Aorta (tissue), 5 donors: Measurements from ENCODE around the gene AXIN1. TPM values are rescaled to one million over a fixed set of nuclear protein-coding genes. Genes with fewer than 3 reads are reported as not detected.

Experiments
- ATAC-seq: fragments of 200-7000 bp; cut with Tn5 transposase; one replicate; pipeline ENCODE4 v1.9.1; 2022; ENCODE audit warnings: moderate library complexity; ENCODE audit not compliant: low FRiP score
- DNase-seq, 2 donors: peaks; one replicate each; pipeline ENCODE4 v3.0.0-alpha.2; 2020
- H3K27ac ChIP-seq, 2 donors: one replicate each; pipeline ENCODE4 v1.5.1; 2013; ENCODE audit warnings: low read length in 2 of 2, mild to moderate bottlenecking in 2 of 2, moderate library complexity in 2 of 2, control low read depth in 1 of 2, inconsistent platforms in 1 of 2, low read depth in 1 of 2
- H3K27me3 ChIP-seq, 2 donors: one replicate each; pipeline ENCODE4 v1.6.1; 2013; ENCODE audit warnings: control low read depth in 1 of 2, low read length in 1 of 2, mild to moderate bottlenecking in 1 of 2, moderate library complexity in 1 of 2; ENCODE audit not compliant: insufficient read depth in 2 of 2, control insufficient read depth in 1 of 2
- H3K36me3 ChIP-seq, 2 donors: one replicate each; pipeline ENCODE4 v1.6.1; 2013; ENCODE audit warnings: control low read depth in 1 of 2, low read length in 1 of 2, mild to moderate bottlenecking in 1 of 2; ENCODE audit not compliant: insufficient read depth in 2 of 2, control insufficient read depth in 1 of 2
- H3K4me1 ChIP-seq, 2 donors: one replicate each; pipeline ENCODE4 v1.6.1; 2013; ENCODE audit warnings: low read length in 2 of 2, control low read depth in 1 of 2, mild to moderate bottlenecking in 1 of 2, moderate library complexity in 1 of 2; ENCODE audit not compliant: insufficient read depth in 2 of 2, control insufficient read depth in 1 of 2
- H3K4me3 ChIP-seq, 2 donors: one replicate each; pipeline ENCODE4 v1.5.1; 2013; ENCODE audit warnings: low read length in 2 of 2, control low read depth in 1 of 2, mild to moderate bottlenecking in 1 of 2
- H3K9me3 ChIP-seq: one replicate; pipeline ENCODE4 v1.6.1; 2013; ENCODE audit warnings: mild to moderate bottlenecking, low read length; ENCODE audit not compliant: control insufficient read depth
- WGBS, 2 donors: extraction: QIAGEN DNeasy Blood & Tissue Kit; methylation state at CpG; one replicate each; pipeline ENCODE4 v1.1.7; 2013; 5-methylcytosine and 5-hydroxymethylcytosine counted together
- intact Hi-C, 2 donors: fragments of 100-400 bp; cut with DNase I; formaldehyde crosslinking; loops; one replicate each; pipeline versions ENCODE4 v1.14.2 to v1.15.0; 2022
- polyA plus RNA-seq, 2 donors: library from polyadenylated mRNA; stranded (reverse); fragments of 200-250 nt; gene quantifications; one replicate each; pipeline ENCODE4 v1.2.3, GENCODE V29; 2013
- total RNA-seq, 2 donors: library from RNA; stranded (reverse); fragmentation: NEBNext Ultra II Directional; extraction: Animal tissue kit (Norgen Biotek cat#: 25700); gene quantifications; one replicate each; pipeline ENCODE4 v1.2.1, GENCODE V29; 2021
- donor health status: healthy with polysubstance abuse.
- donor health status: Bipolar disorder and iron deficiency.
- donor health status: DM: no; HTN: no; CAD: no.
- donor health status: DM: no; HTN: no; CAD: no.
- donor health status: DM: yes; HTN: yes; CAD: no.

AXIN1 gene
- total and polyA plus RNA-seq, 4 donors = 9.1 to 19.8 (median 15.6) TPM

GRCh38 chr16:281660-282255 lies 70.8 kb downstream of the AXIN1 start:
- intact Hi-C loops = loop anchor here in 1 of 2 donors (2.0 kb wide), 1 partner anchor 41 kb away; no protein-coding TSS in a partner anchor
- Histone ChIP-seq H3K4me3 (no peak overlapping the region), H3K27me3 (no peaks in the 10 kb centered on the region), H3K4me1 (no peaks in the 10 kb centered on the region), H3K36me3 (no peaks in the 10 kb centered on the region), H3K27ac (no peak overlapping the region), H3K9me3 (no peaks in the 10 kb centered on the region)
- no peak for ATAC-seq
- 46 to 55% methylated on average over 24 to 25 of the region's 25 CpGs for WGBS, 2 donors
- no peak for DNase-seq

GRCh38 chr16:280991-281659 lies 71.4 kb downstream of the AXIN1 start:
- H3K27ac ChIP-seq = no peak overlapping the region
- no peaks in the 10 kb centered on the region for H3K4me1 ChIP-seq
- H3K9me3 ChIP-seq = no peaks in the 10 kb centered on the region
- intact Hi-C loops = no loop called here
- DNase-seq (no peak), ATAC-seq (no peak)
- no peaks in the 10 kb centered on the region for H3K27me3 ChIP-seq
- no peak overlapping the region for H3K4me3 ChIP-seq
- H3K36me3 ChIP-seq = no peaks in the 10 kb centered on the region
- whole genome bisulfite sequencing, 2 donors = 29 to 41% methylated on average over 24 to 27 of the region's 27 CpGs

- Histone ChIP-seq H3K27me3 (no peaks in the 10 kb centered on the region), H3K27ac (no peak within 1 kb of the TSS), H3K9me3 (no peaks in the 10 kb centered on the region), H3K4me3 (no peak within 1 kb of the TSS), H3K36me3 (no peaks in the 10 kb centered on the region), H3K4me1 (no peaks in the 10 kb centered on the region)
- ATAC-seq = no peak
- 1% methylated on average over 25 to 54 of the region's 54 CpGs for WGBS, 2 donors
- intact Hi-C loops = no loop called here
- DNase-seq = no peak
Measured at GRCh38 chr16:280552-280951, 72.0 kb downstream of the AXIN1 start, which contains the start of gene ARHGDIG. Gene ARHGDIG, plus strand, starts transcription at chr16:280591. Its CDS starts 90 bp downstream, at chr16:280681.

GRCh38 chr16:280005-280460 lies 72.5 kb downstream of the AXIN1 start:
- H3K36me3 ChIP-seq = no peaks in the 10 kb centered on the region
- ATAC-seq (no peak), DNase-seq (no peak)
- no peak overlapping the region for H3K27ac ChIP-seq
- H3K9me3 ChIP-seq = no peaks in the 10 kb centered on the region
- no peaks in the 10 kb centered on the region for H3K27me3 ChIP-seq
- 7 to 9% methylated on average over 36 to 47 of the region's 47 CpGs for WGBS, 2 donors
- H3K4me1 ChIP-seq = no peaks in the 10 kb centered on the region
- intact Hi-C loops = no loop called here
- no peak overlapping the region for H3K4me3 ChIP-seq

GRCh38 chr16:279531-279930 lies 73.0 kb downstream of the AXIN1 start:
- no peaks in the 10 kb centered on the region for H3K9me3 ChIP-seq
- H3K27ac ChIP-seq = no peak overlapping the region
- ATAC-seq = no peak
- H3K27me3 ChIP-seq = no peaks in the 10 kb centered on the region
- intact Hi-C loops = no loop called here
- WGBS, 2 donors = 69 to 88% methylated on average over 6 to 7 of the region's 7 CpGs
- no peaks in the 10 kb centered on the region for H3K4me1 ChIP-seq
- no peaks in the 10 kb centered on the region for H3K36me3 ChIP-seq
- no peak for DNase-seq
- H3K4me3 ChIP-seq = no peak overlapping the region

- no peak overlapping the region for H3K4me3 ChIP-seq
- no peak for ATAC-seq
Measured at GRCh38 chr16:278863-279366, 73.6 kb downstream of the AXIN1 start.

GRCh38 chr16:276426-277077 lies 76.0 kb downstream of the AXIN1 start:
- no peak overlapping the region for H3K27ac ChIP-seq

More at GRCh38 chr16:278863-279366, 73.6 kb downstream of the AXIN1 start:
- intact Hi-C loops = no loop called here
- no peaks in the 10 kb centered on the region for H3K27me3 ChIP-seq
- H3K9me3 ChIP-seq = no peaks in the 10 kb centered on the region
- 76 to 81% methylated on average over 6 of the region's 6 CpGs for WGBS, 2 donors
- H3K27ac ChIP-seq = no peak overlapping the region
- no peak for DNase-seq
- H3K36me3 ChIP-seq = no peaks in the 10 kb centered on the region
- H3K4me1 ChIP-seq = no peaks in the 10 kb centered on the region

GRCh38 chr16:275786-276232 lies 76.7 kb downstream of the AXIN1 start, which contains the start of gene RGS11:
Gene RGS11, minus strand, starts transcription at chr16:275944. Its CDS starts 33 bp downstream, at chr16:275911.
- no peaks in the 10 kb centered on the region for H3K9me3 ChIP-seq
- no peak for ATAC-seq
- no peaks in the 10 kb centered on the region for H3K4me1 ChIP-seq
- H3K27me3 ChIP-seq = no peaks in the 10 kb centered on the region
- H3K27ac ChIP-seq = no peak within 1 kb of the TSS
- peak within 1 kb of the TSS in 1 of 2 donors; percentile 28 for H3K4me3 ChIP-seq
- DNase-seq = no peak
- WGBS, 2 donors = 2 to 4% methylated on average over 33 to 56 of the region's 56 CpGs
- no peaks in the 10 kb centered on the region for H3K36me3 ChIP-seq
- intact Hi-C loops = no loop called here

More at GRCh38 chr16:276426-277077, 76.0 kb downstream of the AXIN1 start:
- intact Hi-C loops = no loop called here
- H3K27me3 ChIP-seq = no peaks in the 10 kb centered on the region
- no peaks in the 10 kb centered on the region for H3K9me3 ChIP-seq
- 83 to 86% methylated on average over 20 of the region's 20 CpGs for WGBS, 2 donors
- ATAC-seq (no peak), DNase-seq (no peak)
- no peaks in the 10 kb centered on the region for H3K4me1 ChIP-seq
- no peak overlapping the region for H3K4me3 ChIP-seq
- no peaks in the 10 kb centered on the region for H3K36me3 ChIP-seq
